Measurements from ENCODE around the gene TERT.
"Not testable (repeated sequence)": the region's sequence is repeated elsewhere in the genome, so short reads cannot be mapped to it uniquely, and the experiment has no call there.

The TERT gene

GRCh38 chr5:1335540-1336095, 40.8 kb upstream of the TERT start:
- H3K4me3 Mint-ChIP-seq, result no peak overlapping the region
- no peaks in the 10 kb centered on the region for H3K9me3 Mint-ChIP-seq
- no peak overlapping the region for H3K27ac Mint-ChIP-seq
- H3K27me3 Mint-ChIP-seq (ENCODE audit: low read depth), result no peaks in the 10 kb centered on the region
- H3K36me3 Mint-ChIP-seq (ENCODE audit: low read depth), result peaks cover 61% of the 10 kb centered on the region
- no peaks in the 10 kb centered on the region for H3K4me1 Mint-ChIP-seq
- TF ChIP-seq CTCF (IDR thresholded peaks at IDR 0.05; ENCODE audit: unreplicated experiment in 3 of 3), result no peak

- Mint-ChIP-seq H3K27me3 (ENCODE audit: low read depth) (no peaks in the 10 kb centered on the region), H3K4me3 (no peak overlapping the region), H3K4me1 (no peaks in the 10 kb centered on the region), H3K36me3 (ENCODE audit: low read depth) (peaks cover 63% of the 10 kb centered on the region), H3K9me3 (no peaks in the 10 kb centered on the region), H3K27ac (no peak overlapping the region)
- TF ChIP-seq CTCF (IDR thresholded peaks at IDR 0.05; ENCODE audit: unreplicated experiment in 3 of 3), result no peak
Observed at GRCh38 chr5:1334831-1335539, 40.1 kb upstream of the TERT start.

GRCh38 chr5:1333986-1334385, 39.1 kb upstream of the TERT start:
- Mint-ChIP-seq H3K27ac (no peak overlapping the region), H3K27me3 (ENCODE audit: low read depth) (no peaks in the 10 kb centered on the region), H3K36me3 (ENCODE audit: low read depth) (peaks cover 63% of the 10 kb centered on the region), H3K4me3 (no peak overlapping the region), H3K9me3 (no peaks in the 10 kb centered on the region), H3K4me1 (no peaks in the 10 kb centered on the region)
- TF ChIP-seq CTCF (IDR thresholded peaks at IDR 0.05; ENCODE audit: unreplicated experiment in 3 of 3), result no peak

- H3K27me3 Mint-ChIP-seq (ENCODE audit: low read depth); H3K4me3 Mint-ChIP-seq; H3K9me3 Mint-ChIP-seq; H3K27ac Mint-ChIP-seq; H3K4me1 Mint-ChIP-seq: not testable (repeated sequence)
- peaks cover 66% of the 10 kb centered on the region for H3K36me3 Mint-ChIP-seq (ENCODE audit: low read depth)
Observed at GRCh38 chr5:1333286-1333685, 38.4 kb upstream of the TERT start.

- TF ChIP-seq CTCF (IDR thresholded peaks at IDR 0.05; ENCODE audit: unreplicated experiment in 3 of 3), result no peak
- peaks cover 67% of the 10 kb centered on the region for H3K36me3 Mint-ChIP-seq (ENCODE audit: low read depth)
- no peaks in the 10 kb centered on the region for H3K27me3 Mint-ChIP-seq (ENCODE audit: low read depth)
- H3K9me3 Mint-ChIP-seq, result peaks cover 7% of the 10 kb centered on the region
- no peak overlapping the region for H3K4me3 Mint-ChIP-seq
- H3K27ac Mint-ChIP-seq, result peak overlapping the region in 1 of 3 experiments; percentile 13
- peaks cover 8% of the 10 kb centered on the region for H3K4me1 Mint-ChIP-seq
Observed at GRCh38 chr5:1332461-1333001, 37.7 kb upstream of the TERT start.

- H3K4me3 Mint-ChIP-seq, result no peak overlapping the region
- H3K27me3 Mint-ChIP-seq (ENCODE audit: low read depth), result peaks cover 2% of the 10 kb centered on the region
- peaks cover 14% of the 10 kb centered on the region for H3K4me1 Mint-ChIP-seq
- TF ChIP-seq CTCF (IDR thresholded peaks at IDR 0.05; ENCODE audit: unreplicated experiment in 3 of 3), result no peak
- H3K27ac Mint-ChIP-seq, result no peak overlapping the region
- H3K36me3 Mint-ChIP-seq (ENCODE audit: low read depth), result peaks cover 69% of the 10 kb centered on the region
- peaks cover 13% of the 10 kb centered on the region for H3K9me3 Mint-ChIP-seq
Observed at GRCh38 chr5:1331861-1332405, 37.1 kb upstream of the TERT start.

Data from nephron (organoid).